ENCODE data around the gene ARHGAP42.

GRCh38 chr11:100816823-100817222 is 129.7 kb downstream of the ARHGAP42 start:
- no peak for TF ChIP-seq CTCF (conservative IDR thresholded peaks at IDR 0.05; ENCODE audit: low read depth, low read length)
- TF ChIP-seq EZH2 (IDR thresholded peaks at IDR 0.05; ENCODE audit: borderline replicate concordance, low read depth, low read length, poor library complexity, severe bottlenecking), result no peak

Data from A673 (cell line).